Ammon's horn (tissue), 1 donor: ENCODE measurements around the gene LAT.
"Not testable (repeated sequence)": the region's sequence is repeated elsewhere in the genome, so short reads cannot be mapped to it uniquely, and the experiment has no call there.

Experiments used
- DNase-seq: peaks from one replicate; pipeline ENCODE4 v3.0.0-alpha.2; 2016; ENCODE audit warnings: low spot score

The LAT gene

GRCh38 chr16:28984619-28985135 lies at the start of gene LAT:
LAT (plus strand) TSS chr16:28985052; CDS start chr16:28985418, 366 bp downstream.
- no peak for DNase-seq

- no peak for DNase-seq
Measured at GRCh38 chr16:28935346-28935745, 49.5 kb upstream of the LAT start.

GRCh38 chr16:28935924-28936783 lies 48.7 kb upstream of the LAT start:
- DNase-seq, result peak; percentile 64

- DNase-seq, result no peak
Measured at GRCh38 chr16:28936784-28937155, 48.1 kb upstream of the LAT start.

- no peak for DNase-seq
Measured at GRCh38 chr16:28937222-28937876, 47.5 kb upstream of the LAT start.

- no peak for DNase-seq
Measured at GRCh38 chr16:28938721-28939120, 46.1 kb upstream of the LAT start.

GRCh38 chr16:28939825-28940224 lies 45.0 kb upstream of the LAT start:
- DNase-seq, result not testable (repeated sequence)

GRCh38 chr16:28943281-28943680 lies 41.6 kb upstream of the LAT start:
- no peak for DNase-seq

- no peak for DNase-seq
Measured at GRCh38 chr16:28946681-28947080, 38.2 kb upstream of the LAT start.

GRCh38 chr16:28950648-28951409 lies 34.0 kb upstream of the LAT start, which contains the start of gene NFATC2IP:
NFATC2IP (plus strand) TSS chr16:28950937; CDS start chr16:28951012, 75 bp downstream.
- DNase-seq, result peak; percentile 100

GRCh38 chr16:28951410-28951943 lies 33.4 kb upstream of the LAT start:
- DNase-seq, result no peak

GRCh38 chr16:28958216-28958615 lies 26.6 kb upstream of the LAT start:
- DNase-seq, result no peak

GRCh38 chr16:28958836-28959235 lies 26.0 kb upstream of the LAT start:
- no peak for DNase-seq

- no peak for DNase-seq
Measured at GRCh38 chr16:28964072-28964471, 20.8 kb upstream of the LAT start.

GRCh38 chr16:28964496-28964895 lies 20.4 kb upstream of the LAT start:
- no peak for DNase-seq

- no peak for DNase-seq
Measured at GRCh38 chr16:28967156-28967555, 17.7 kb upstream of the LAT start.

GRCh38 chr16:28969696-28970095 lies 15.2 kb upstream of the LAT start:
- not testable (repeated sequence) for DNase-seq

- DNase-seq, result peak; percentile 66
Measured at GRCh38 chr16:28974007-28974436, 10.8 kb upstream of the LAT start.

- peak; percentile 95 for DNase-seq
Measured at GRCh38 chr16:28974437-28975157, 10.3 kb upstream of the LAT start, which contains the start of gene SPNS1. SPNS1 (plus strand) TSS chr16:28974778; CDS start chr16:28975152, 374 bp downstream.

- DNase-seq, result no peak
Measured at GRCh38 chr16:28975158-28975599, 9.7 kb upstream of the LAT start.
